LoVo (cell line): Measurements from ENCODE around the gene UTS2B.
"Not testable (repeated sequence)": the region's sequence is repeated elsewhere in the genome, so short reads cannot be mapped to it uniquely, and the experiment has no call there.

Experiments used
- DNase-seq: peaks from one replicate; pipeline ENCODE4 v3.0.0-alpha.2; 2016; ENCODE audit warnings: low spot score

UTS2B gene

DNA sequence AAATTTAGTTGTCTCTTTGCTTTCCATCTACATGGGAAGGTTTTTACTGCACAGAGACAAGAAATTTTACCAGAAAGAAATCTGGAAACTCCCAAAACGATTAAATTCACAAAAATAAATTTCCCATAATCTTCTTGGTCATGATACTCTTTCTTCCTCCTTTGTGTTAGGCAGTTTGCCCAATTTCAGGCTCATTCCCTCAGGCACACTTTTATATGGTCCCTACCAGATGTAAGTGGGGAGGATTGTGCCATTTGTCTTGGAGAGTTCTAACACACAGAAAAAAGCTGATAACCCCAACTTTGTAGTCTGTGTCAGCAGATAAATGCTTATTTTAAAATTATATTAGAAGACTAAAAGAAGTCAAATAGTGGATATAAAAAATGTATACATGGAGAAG lies 50.2 kb downstream of the UTS2B start:
- DNase-seq, result no peak

- DNase-seq, result no peak
Measured at GRCh38 chr3:191275751-191276150, 54.6 kb downstream of the UTS2B start.

DNA sequence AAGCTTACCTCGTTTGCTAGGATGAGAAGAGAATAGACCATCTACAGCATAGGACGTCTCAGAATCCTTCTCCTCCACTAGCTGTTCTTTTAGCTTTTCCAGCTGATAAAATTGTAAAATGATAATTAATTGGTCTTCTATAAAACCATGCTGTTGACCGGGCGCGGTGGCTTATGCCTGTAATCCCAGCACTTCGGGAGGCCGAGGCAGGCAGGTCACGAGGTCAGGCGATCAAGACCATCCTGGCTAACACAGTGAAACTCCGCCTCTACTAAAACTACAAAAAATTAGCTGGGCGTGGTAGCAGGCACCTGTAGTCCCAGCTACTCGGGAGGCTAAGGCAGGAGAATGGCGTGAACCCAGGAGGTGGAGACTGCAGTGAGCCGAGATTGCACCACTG lies 55.1 kb downstream of the UTS2B start:
- DNase-seq, result not testable (repeated sequence)

DNA sequence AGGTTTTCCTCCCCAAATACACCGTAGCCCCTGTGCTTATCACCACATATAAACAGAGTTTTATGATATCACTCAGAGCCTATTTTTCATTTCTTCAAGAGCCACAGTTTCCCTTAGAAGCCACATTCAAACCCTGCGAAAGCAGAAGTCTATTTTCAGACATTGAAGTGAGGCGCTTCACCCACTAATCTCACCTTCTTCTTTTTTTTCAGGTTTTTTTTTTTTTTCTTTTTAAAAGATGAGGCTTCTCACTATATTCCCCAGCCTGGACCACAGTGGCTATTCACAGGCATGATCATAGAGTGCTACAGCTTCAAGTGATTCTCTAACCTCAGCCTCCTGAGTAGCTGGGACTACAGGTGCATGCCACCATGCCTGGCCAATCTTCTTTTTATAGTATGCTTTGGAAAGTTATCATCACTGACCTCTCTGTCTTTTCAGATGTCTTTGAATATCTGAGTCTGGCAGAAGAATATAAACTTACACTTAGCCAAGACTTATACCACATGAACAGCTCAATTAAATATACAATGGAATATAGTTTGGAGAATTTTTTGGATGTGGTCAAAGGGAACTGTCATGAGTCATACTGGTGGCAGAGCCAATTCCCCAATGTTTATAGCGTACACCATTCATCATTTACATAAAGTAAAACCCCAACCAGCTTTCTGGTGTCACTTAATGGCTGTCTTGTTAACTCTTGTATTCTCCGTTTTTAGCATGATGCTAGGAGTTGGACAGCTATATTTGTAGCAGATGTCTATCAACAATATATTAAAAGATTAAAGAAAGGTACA lies 60.8 kb downstream of the UTS2B start:
- DNase-seq, result no peak

DNA sequence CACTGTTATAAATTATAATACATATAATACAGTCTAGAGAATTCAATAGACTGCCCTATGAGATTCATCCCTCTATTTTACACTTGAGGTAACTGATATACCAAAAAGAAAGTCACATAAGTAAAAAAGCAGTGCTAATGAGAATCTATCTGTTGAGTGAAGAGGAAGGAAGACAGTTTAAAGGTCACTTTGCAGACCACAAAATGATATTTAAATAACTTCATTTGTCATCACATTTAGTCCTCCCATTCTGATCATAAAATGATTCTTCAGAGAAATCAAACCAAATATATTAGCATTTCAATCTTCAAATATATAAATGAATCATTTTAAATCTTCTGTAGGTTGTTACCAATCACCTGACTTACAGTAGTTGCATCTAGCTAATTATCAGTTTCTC lies 61.6 kb downstream of the UTS2B start:
- DNase-seq, result no peak

DNA sequence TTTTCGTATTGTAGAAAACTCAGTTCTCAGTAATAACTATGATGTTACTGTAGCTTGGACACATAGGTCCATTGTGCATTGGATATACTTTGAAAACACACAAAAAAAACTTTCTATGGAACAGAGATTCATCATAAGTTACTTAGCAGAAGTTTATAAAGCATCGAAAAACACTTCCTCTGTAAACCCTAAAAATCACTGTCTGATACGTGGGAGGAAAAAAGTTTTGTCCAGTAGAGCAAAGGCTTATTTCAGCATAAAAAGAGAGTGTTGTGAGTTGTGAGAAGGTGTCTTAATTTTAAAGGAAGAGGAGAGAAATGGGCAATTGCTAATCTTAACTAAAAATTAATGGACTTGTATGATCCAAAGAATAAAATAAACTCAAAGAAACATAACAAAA lies 66.5 kb downstream of the UTS2B start:
- DNase-seq, result no peak

- no peak for DNase-seq
Measured at GRCh38 chr3:191263365-191263764, 67.0 kb downstream of the UTS2B start.

- DNase-seq, result no peak
Measured at GRCh38 chr3:191262650-191263049, 67.7 kb downstream of the UTS2B start.

GRCh38 chr3:191261304-191261638 lies 69.1 kb downstream of the UTS2B start:
- no peak for DNase-seq

DNA sequence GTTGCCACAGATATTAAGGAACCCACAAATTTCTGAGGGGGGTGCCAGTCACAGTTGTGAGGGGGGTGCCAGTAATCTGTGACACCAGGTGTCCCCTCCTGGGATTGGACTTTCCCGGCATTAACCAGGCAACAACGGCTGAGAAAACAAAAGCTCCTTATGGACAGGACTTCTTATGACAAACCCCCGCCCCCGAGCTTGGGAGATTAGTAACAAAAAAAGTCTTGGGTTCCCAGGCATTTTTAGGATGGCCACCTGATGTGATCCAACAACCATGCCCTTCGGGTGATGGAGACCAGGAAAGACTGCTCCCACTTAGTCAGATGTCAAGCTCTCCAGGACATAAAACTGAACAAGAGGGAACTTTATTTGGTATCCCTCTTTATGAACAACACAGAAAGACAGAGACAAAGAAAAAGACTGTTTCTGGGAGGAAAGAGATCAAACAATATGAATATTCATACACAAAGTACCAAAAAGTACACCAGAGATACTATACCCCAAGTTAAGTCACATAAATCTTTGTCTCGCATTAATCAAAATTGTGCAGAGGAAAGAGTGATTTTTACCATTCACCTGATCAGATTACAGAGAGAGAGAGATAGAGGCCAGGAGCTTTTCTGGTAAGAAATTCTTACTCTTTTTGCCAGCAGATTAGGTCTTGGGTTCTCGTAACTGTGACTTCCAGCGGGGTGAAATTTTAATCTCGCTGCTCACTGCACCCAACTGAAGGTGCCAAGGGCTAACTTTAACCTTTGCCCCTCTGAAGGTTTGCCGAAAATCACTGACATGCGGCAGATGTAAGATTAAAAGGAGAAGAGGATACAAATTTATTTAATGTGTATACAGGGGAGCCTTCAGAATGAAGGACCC lies 69.7 kb downstream of the UTS2B start:
- DNase-seq, result no peak

- no peak for DNase-seq
Measured at GRCh38 chr3:191259486-191259885, 70.8 kb downstream of the UTS2B start.

- no peak for DNase-seq
Measured at GRCh38 chr3:191257286-191257685, 73.0 kb downstream of the UTS2B start.

DNA sequence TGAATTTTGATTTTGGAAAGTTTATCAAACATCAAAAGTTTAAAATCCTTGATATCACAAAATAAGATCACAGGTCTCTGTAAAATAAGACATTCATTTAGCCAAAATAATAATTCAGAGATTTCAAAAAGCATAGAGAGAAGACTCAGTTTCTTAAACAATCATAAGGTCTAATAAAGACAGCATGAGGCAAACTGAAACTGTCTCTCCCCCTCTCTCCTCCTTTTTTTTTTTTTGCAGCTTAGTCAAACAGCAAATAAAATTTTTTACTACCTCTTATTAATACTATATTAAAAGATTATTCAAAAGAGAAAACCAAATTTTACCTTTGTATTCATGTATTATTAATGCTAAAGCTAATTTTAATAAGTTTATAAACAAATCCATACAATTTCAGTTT lies 73.9 kb downstream of the UTS2B start:
- DNase-seq, result no peak

DNA sequence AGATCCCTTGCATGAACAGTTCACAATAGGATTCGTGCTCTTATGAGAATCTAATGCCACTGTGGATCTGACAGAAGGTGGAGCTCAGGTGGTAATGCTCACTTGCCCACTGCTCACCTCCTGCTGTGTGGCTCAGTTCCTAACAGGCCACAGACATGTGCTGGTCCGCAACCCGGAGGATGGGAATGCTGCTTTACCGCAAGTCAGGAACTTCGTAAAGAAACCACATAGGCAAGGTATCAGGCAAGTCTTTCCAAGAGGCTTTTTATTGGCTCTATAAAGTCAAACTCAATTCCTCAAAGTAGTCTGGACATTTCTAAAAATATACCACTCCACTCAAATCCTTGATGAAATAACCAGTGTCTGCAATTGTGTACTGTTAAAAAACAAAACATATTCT lies 75.2 kb downstream of the UTS2B start:
- peak; percentile 32 for DNase-seq

DNA sequence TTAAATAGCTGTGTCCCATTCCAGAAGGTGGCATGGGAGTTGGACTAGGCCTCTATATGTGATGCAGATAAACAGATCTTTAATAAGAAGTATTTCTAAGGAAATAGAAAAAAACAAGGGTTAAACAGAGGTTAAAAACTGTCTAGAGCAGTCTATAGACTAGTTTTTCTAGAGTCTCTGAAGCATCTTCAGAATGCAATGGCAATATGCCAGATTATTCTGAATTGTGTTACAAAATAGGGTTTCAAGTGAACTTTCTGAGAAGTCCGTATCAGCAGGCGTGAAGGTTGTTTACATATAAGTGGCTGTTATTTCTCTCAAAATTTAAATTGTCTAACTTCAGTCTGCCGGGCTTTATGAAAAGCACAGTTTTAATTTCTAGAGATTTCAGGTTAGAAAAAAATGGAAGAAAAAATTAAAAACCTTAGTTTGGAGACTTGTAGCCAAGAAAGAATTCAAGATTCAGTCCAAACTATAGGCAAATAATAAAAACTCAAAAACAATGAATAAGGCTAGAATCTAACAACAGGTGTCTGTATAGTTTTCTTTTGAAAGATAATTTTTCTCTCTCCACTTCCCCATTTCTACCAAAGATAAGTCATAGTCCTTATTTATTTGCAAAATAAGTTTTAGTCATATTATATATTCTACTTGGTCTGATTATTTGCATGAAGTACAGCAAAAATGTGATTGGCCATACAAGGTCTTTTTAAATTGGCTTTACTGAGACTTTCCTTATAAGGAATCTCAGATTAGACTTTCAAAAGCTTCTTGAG lies 76.0 kb downstream of the UTS2B start:
- no peak for DNase-seq

- DNase-seq, result no peak
Measured at GRCh38 chr3:191253089-191253799, 77.1 kb downstream of the UTS2B start.

DNA sequence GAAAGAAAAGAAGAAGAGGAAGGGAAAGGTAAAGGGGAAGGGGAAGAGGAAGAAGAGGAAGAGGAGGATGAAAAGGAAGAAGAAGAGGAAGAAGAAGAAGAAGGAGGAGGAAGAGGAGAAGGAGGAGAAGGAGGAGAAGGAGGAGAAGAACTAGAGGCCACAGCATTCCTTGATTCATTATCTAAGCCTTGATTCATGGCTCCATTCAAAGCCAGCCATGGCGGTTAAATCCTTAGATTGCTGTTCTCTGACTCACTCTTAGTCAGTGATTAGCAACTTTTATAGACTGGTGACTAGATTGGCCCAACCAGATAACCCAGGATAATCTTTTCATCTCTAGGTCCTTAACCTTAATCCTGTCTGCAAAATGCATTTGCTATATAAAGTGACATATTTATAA lies 83.7 kb downstream of the UTS2B start:
- DNase-seq, result peak; percentile 79

DNA sequence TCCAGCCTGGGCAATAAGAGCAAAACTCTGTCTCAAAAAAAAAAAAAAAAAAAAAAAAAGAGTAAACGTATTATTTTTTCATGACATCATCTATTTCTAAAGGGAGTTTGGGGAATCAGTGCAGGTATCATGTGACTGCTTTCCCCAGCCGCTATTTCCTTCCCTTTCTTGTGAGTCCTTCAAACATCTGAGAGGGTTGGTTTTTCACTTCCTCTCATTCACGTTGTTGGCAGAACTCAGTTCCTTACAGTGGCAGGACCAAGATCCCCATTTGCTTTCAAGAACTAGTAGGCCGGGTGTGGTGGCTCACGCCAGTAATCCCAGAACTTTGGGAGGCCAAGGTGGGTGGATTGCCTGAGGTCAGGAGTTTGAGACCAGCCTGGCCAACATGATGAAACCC lies 84.3 kb downstream of the UTS2B start:
- DNase-seq, result not testable (repeated sequence)

- DNase-seq, result peak; percentile 13
Measured at GRCh38 chr3:191244242-191244867, 86.0 kb downstream of the UTS2B start.

DNA sequence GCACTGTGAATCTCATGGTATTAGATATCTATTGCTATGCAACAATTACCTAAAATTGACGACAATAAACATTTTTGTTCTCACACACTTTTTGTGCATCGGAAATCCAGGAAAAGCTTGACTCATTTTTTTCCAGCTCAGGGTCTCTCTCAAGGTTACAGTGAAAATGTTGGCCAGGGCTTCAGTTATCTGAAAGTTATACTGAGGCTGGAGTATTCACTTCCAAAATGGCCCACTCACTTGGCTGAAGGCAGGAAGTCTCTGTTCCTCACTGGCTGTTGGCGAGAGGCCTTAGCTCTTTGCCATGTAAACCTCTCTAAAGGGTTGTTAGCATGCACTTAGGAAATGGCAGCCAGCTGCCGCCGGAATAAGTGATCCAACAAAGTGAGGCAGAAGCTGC lies 89.8 kb downstream of the UTS2B start:
- no peak for DNase-seq

DNA sequence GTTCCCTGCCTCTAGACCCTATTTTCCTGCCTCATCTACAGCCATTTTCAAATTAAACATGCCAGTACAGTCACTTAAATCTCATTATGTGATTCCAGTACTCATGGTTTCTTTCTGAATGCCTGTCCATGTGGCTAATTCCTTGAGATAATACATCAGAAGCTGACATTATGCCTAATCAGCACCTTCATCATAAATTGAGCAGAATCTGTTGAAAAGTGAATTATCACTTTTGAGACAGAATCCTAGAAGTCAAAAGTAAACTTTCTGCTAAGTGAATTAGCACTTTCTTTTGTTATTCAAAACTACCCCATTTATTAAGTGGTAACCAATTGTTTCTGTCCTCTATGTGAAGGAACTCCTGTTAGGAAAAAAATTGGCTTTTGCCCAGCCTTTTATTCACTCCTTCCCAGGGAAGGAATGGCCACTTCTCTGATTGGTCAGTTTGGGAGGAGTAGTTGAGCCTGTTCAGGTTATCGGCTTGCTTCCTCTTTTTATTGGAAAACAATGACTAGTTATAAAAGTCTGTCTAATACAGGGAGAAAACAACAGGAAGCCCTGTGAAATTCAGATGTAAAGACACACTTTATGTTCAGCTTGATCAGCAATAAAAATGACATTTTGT lies 90.8 kb downstream of the UTS2B start:
- no peak for DNase-seq
